LNCaP clone FGC (cell line): ENCODE results near the gene MMRN1.

Experiments used
- DNase-seq: peaks from one replicate; pipeline ENCODE4 v3.0.0-alpha.2; 2011; ENCODE audit warnings: low read depth
- H3K4me3 ChIP-seq: 2 replicates; pipeline ENCODE4 v1.5.1; 2011; ENCODE audit warnings: mild to moderate bottlenecking, low read depth, low read length, control low read depth
- TF ChIP-seq, protein P1 (sequence below): IDR thresholded peaks from 2 replicates; pipeline ENCODE4 v1.5.1; 2012; ENCODE audit warnings: mild to moderate bottlenecking; ENCODE audit not compliant: control insufficient read depth, insufficient read depth; ENCODE audit errors: extremely low read depth

MMRN1 gene, protein sequence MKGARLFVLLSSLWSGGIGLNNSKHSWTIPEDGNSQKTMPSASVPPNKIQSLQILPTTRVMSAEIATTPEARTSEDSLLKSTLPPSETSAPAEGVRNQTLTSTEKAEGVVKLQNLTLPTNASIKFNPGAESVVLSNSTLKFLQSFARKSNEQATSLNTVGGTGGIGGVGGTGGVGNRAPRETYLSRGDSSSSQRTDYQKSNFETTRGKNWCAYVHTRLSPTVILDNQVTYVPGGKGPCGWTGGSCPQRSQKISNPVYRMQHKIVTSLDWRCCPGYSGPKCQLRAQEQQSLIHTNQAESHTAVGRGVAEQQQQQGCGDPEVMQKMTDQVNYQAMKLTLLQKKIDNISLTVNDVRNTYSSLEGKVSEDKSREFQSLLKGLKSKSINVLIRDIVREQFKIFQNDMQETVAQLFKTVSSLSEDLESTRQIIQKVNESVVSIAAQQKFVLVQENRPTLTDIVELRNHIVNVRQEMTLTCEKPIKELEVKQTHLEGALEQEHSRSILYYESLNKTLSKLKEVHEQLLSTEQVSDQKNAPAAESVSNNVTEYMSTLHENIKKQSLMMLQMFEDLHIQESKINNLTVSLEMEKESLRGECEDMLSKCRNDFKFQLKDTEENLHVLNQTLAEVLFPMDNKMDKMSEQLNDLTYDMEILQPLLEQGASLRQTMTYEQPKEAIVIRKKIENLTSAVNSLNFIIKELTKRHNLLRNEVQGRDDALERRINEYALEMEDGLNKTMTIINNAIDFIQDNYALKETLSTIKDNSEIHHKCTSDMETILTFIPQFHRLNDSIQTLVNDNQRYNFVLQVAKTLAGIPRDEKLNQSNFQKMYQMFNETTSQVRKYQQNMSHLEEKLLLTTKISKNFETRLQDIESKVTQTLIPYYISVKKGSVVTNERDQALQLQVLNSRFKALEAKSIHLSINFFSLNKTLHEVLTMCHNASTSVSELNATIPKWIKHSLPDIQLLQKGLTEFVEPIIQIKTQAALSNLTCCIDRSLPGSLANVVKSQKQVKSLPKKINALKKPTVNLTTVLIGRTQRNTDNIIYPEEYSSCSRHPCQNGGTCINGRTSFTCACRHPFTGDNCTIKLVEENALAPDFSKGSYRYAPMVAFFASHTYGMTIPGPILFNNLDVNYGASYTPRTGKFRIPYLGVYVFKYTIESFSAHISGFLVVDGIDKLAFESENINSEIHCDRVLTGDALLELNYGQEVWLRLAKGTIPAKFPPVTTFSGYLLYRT

DNA sequence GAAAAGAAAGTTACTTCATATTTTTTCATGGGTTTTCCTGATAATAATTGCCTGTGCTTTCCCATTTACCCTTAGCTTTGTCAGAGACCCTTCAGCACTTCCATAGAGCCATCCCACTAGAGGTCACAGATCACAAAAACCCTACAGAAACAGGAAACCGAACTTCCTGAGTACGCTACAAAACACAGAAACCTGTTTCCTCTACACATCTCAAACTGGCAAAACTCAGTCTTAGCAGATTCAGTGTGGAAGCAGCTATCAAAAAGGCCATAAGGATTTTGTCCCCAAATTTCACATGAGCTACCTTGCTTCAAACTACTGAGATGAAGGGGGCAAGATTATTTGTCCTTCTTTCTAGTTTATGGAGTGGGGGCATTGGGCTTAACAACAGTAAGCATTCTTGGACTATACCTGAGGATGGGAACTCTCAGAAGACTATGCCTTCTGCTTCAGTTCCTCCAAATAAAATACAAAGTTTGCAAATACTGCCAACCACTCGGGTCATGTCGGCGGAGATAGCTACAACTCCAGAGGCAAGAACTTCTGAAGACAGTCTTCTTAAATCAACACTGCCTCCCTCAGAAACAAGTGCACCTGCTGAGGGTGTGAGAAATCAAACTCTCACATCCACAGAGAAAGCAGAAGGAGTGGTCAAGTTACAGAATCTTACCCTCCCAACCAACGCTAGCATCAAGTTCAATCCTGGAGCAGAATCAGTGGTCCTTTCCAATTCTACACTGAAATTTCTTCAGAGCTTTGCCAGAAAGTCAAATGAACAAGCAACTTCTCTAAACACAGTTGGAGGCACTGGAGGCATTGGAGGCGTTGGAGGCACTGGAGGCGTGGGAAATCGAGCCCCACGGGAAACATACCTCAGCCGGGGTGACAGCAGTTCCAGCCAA is at the start of gene MMRN1:
TSS of gene MMRN1 (plus strand) at position 206 of the 902 bp plus-strand sequence. CDS start at position 324, 118 bp downstream.
- TF ChIP-seq, protein P1, sequence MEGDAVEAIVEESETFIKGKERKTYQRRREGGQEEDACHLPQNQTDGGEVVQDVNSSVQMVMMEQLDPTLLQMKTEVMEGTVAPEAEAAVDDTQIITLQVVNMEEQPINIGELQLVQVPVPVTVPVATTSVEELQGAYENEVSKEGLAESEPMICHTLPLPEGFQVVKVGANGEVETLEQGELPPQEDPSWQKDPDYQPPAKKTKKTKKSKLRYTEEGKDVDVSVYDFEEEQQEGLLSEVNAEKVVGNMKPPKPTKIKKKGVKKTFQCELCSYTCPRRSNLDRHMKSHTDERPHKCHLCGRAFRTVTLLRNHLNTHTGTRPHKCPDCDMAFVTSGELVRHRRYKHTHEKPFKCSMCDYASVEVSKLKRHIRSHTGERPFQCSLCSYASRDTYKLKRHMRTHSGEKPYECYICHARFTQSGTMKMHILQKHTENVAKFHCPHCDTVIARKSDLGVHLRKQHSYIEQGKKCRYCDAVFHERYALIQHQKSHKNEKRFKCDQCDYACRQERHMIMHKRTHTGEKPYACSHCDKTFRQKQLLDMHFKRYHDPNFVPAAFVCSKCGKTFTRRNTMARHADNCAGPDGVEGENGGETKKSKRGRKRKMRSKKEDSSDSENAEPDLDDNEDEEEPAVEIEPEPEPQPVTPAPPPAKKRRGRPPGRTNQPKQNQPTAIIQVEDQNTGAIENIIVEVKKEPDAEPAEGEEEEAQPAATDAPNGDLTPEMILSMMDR = no peak
- H3K4me3 ChIP-seq = no peak within 1 kb of the TSS
- no peak for DNase-seq

DNA sequence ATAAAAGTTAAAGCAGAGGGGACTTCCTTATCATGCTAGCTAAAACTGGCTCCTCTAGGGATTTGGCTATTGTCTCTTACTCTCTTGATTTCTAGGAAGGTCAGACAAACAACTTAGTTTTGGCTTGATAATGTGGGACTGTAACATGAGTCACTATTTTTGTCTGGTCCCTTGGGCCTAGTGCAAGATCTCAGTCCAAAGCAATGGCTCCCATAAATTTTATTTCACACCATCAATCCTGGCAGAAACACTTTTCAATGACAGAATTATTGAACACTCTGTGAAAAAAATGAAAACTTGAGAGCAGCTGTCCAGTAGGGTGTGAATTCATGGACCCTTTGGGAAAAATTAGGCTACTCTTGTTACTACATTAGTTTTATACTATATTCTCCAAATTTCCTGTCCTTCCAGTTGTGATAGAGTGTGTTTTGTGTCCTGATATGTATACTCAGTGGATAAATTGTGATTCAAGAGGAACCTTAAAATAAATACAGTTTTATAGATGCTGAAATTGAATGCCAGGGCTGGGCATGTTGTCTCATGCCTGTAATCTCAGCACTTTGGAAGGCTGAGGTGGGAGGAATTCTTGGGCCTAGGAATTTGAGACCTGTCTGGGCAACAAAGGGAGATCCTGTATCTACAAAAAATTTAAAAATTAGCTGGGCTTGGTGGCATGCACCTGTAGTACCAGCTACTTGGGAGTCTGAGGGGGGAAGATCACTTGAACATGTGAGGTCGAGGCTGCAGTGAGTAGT is 46.9 kb upstream of the MMRN1 start:
- DNase-seq = no peak
- TF ChIP-seq, protein P1 = no peak
- no peak overlapping the region for H3K4me3 ChIP-seq

DNA sequence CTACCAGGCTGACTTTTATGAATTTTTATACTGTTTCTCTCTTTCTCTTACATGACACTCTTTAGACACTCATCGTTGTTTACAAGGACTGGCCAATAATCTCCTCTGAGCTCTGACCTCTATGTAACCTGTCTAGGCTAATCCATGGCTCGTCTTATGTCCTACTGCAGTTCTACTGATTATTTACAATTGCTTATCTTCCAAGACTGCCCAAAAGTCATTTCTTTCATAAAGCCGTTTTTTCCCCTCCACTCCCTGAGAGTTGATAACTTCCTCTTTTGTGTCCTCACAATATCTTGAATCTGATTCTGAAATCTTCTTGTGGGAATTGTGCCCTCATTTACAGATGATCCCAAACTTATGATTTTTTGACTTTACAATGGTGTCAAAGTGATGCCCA is 39.4 kb upstream of the MMRN1 start:
- TF ChIP-seq, protein P1 = no peak
- no peak overlapping the region for H3K4me3 ChIP-seq
- DNase-seq = no peak

DNA sequence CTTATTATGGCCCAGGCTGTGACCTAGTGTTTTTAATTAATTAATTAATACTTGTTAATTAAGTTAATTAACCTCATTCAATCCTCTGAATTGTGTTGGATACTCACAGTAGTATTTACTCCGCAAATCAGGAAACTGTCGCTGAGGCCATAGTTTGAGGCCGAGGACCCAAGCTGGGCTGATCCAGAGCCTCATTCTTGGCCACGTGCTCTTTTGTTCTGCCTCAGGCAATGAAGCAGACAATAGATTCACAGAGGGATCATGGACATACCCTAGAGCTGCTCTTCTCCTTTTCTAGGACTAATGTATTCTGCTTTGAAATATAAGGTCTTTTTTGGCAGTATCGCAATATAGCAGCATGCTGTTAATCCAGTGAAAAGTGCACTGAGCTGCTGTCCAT is 33.7 kb upstream of the MMRN1 start:
- no peak overlapping the region for H3K4me3 ChIP-seq
- DNase-seq = no peak
- TF ChIP-seq, protein P1 = no peak

DNA sequence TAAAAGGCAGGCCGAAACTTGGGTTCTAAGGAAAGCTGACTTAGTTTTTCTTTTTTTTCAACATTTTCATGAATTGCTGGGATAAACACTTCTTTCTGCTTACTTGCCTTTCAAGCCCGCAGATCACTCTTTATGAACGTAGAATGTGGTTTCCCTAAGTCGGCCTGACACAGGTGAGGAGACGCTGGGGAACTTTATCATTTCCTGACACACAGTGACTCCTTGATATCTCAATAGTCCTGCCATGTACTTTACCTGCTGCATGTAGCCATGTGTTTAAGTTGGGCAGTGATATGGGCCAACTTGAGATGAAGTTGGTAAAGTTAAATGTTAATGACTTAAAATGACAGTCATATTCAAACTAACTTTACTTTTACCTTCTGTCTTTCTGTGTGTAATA is 31.1 kb upstream of the MMRN1 start:
- no peak for DNase-seq
- no peak overlapping the region for H3K4me3 ChIP-seq
- TF ChIP-seq, protein P1 = no peak
